ENCODE results near the gene FRMD8.

- TF ChIP-seq CTCF (optimal IDR thresholded peaks at IDR 0.05 in 1 of 3, IDR thresholded peaks at IDR 0.05 in 1 of 3, conservative IDR thresholded peaks at IDR 0.05 in 1 of 3; ENCODE audit: extremely low read depth in 1 of 3, insufficient read depth in 2 of 3, low read length in 3 of 3) (no peak), EZH2 (IDR thresholded peaks at IDR 0.05; ENCODE audit: low read length) (no peak)
Observed at GRCh38 chr11:65426839-65427690, 40.6 kb downstream of the FRMD8 start.
